Endothelial cell of umbilical vein (primary cell): Measurements from ENCODE around the gene SCAMP1.

Experiments
- CTCF ChIP-seq, 2 donors: IDR thresholded peaks; 1 replicate in 1 of 2; 2 replicates in 1 of 2; pipeline ENCODE4 v1.5.1; 2011; ENCODE audit warnings: low read length in 2 of 2, mild to moderate bottlenecking in 2 of 2, moderate library complexity in 2 of 2, control low read depth in 1 of 2, inconsistent platforms in 1 of 2, low read depth in 1 of 2; ENCODE audit not compliant: insufficient read depth in 1 of 2; ENCODE audit errors: extremely low read depth in 1 of 2
- EZH2 ChIP-seq: IDR thresholded peaks from 2 replicates; pipeline ENCODE4 v1.6.1; 2012; ENCODE audit warnings: borderline replicate concordance, low read depth, mild to moderate bottlenecking, moderate library complexity, low read length, inconsistent platforms; ENCODE audit not compliant: severe bottlenecking
- JUN ChIP-seq: IDR thresholded peaks from 2 replicates; pipeline ENCODE4 v1.6.1; 2011; ENCODE audit warnings: borderline replicate concordance, low read depth; ENCODE audit not compliant: insufficient read length, insufficient read depth
- POLR2AphosphoS5 ChIP-seq: IDR thresholded peaks from 2 replicates; pipeline ENCODE4 v1.6.1; 2012; ENCODE audit warnings: low read depth, mild to moderate bottlenecking, control low read depth, low read length, moderate library complexity; ENCODE audit not compliant: insufficient read depth

- TF ChIP-seq POLR2AphosphoS5 (no peak), CTCF (IDR thresholded peaks at IDR 0.05; ENCODE audit: extremely low read depth in 1 of 2, insufficient read depth in 1 of 2, low read depth in 1 of 2, low read length in 2 of 2) (no peak), JUN (no peak), EZH2 (no peak)
These were observed 136.0 kb downstream of the SCAMP1 start for GRCh38 chr5:78496373-78496772.
